ENCODE results near the gene SSBP2. TPM values are rescaled to one million over a fixed set of nuclear protein-coding genes. Genes with fewer than 3 reads are reported as not detected.

SSBP2 gene
- total RNA-seq, 3 donors from 2014 or later, result 17.5 to 77.9 (median 20.9) TPM

GRCh38 chr5:81388169-81388568 is 362.7 kb downstream of the SSBP2 start:
- Histone ChIP-seq H3K9me3 (no peaks in the 10 kb centered on the region), H3K4me3 (no peak overlapping the region), H3K36me3 (ENCODE audit: low read depth) (no peaks in the 10 kb centered on the region), H3K4me1 (ENCODE audit: low read depth) (no peaks in the 10 kb centered on the region)
- DNase-seq (no peak), ATAC-seq (no peak)
- intact Hi-C loops (cut with DNase I, micrococcal nuclease), result no loop called here
- no peak for TF ChIP-seq CTCF (IDR thresholded peaks at IDR 0.05)

GRCh38 chr5:81383867-81384266 is 367.0 kb downstream of the SSBP2 start:
- intact Hi-C loops (cut with DNase I, micrococcal nuclease), result no loop called here

GRCh38 chr5:81371354-81371876 is 379.5 kb downstream of the SSBP2 start:
- no peak for TF ChIP-seq CTCF (IDR thresholded peaks at IDR 0.05)
- Histone ChIP-seq H3K9me3 (no peaks in the 10 kb centered on the region), H3K4me1 (ENCODE audit: low read depth) (no peaks in the 10 kb centered on the region), H3K36me3 (ENCODE audit: low read depth) (no peaks in the 10 kb centered on the region), H3K4me3 (no peak overlapping the region)
- DNase-seq, result no peak
- ATAC-seq, result peak; percentile 35
- intact Hi-C loops (cut with DNase I, micrococcal nuclease), result no loop called here

More at GRCh38 chr5:81383867-81384266, 367.0 kb downstream of the SSBP2 start:
- H3K4me3 ChIP-seq, result no peak overlapping the region
- no peaks in the 10 kb centered on the region for H3K9me3 ChIP-seq
- H3K4me1 ChIP-seq (ENCODE audit: low read depth), result no peaks in the 10 kb centered on the region
- no peaks in the 10 kb centered on the region for H3K36me3 ChIP-seq (ENCODE audit: low read depth)
- ATAC-seq (no peak), DNase-seq (no peak)
- TF ChIP-seq CTCF (IDR thresholded peaks at IDR 0.05), result no peak

- H3K36me3 ChIP-seq (ENCODE audit: low read depth), result no peaks in the 10 kb centered on the region
- H3K9me3 ChIP-seq, result no peaks in the 10 kb centered on the region
- intact Hi-C loops (cut with DNase I, micrococcal nuclease), result no loop called here
- H3K4me1 ChIP-seq (ENCODE audit: low read depth), result no peaks in the 10 kb centered on the region
- no peak for DNase-seq
- ATAC-seq, result no peak
- no peak overlapping the region for H3K4me3 ChIP-seq
- no peak for TF ChIP-seq CTCF (IDR thresholded peaks at IDR 0.05)
Measured at GRCh38 chr5:81370912-81371311, 380.0 kb downstream of the SSBP2 start.

- Histone ChIP-seq H3K4me1 (ENCODE audit: low read depth) (peaks cover under 1% of the 10 kb centered on the region), H3K4me3 (no peak overlapping the region), H3K36me3 (ENCODE audit: low read depth) (no peaks in the 10 kb centered on the region), H3K9me3 (no peaks in the 10 kb centered on the region)
- no peak for DNase-seq
- intact Hi-C loops (cut with DNase I, micrococcal nuclease), result no loop called here
- ATAC-seq, result no peak
- TF ChIP-seq CTCF (IDR thresholded peaks at IDR 0.05), result no peak
Measured at GRCh38 chr5:81365541-81365940, 385.4 kb downstream of the SSBP2 start.
